NCI-H446 (cell line): ENCODE data around the gene KCNQ2.

ENCODE experiments used
- DNase-seq, 2 experiments: peaks; one replicate each; lab custom pipeline; 2025; lab: John Stamatoyannopoulos, UW

The KCNQ2 gene

DNA sequence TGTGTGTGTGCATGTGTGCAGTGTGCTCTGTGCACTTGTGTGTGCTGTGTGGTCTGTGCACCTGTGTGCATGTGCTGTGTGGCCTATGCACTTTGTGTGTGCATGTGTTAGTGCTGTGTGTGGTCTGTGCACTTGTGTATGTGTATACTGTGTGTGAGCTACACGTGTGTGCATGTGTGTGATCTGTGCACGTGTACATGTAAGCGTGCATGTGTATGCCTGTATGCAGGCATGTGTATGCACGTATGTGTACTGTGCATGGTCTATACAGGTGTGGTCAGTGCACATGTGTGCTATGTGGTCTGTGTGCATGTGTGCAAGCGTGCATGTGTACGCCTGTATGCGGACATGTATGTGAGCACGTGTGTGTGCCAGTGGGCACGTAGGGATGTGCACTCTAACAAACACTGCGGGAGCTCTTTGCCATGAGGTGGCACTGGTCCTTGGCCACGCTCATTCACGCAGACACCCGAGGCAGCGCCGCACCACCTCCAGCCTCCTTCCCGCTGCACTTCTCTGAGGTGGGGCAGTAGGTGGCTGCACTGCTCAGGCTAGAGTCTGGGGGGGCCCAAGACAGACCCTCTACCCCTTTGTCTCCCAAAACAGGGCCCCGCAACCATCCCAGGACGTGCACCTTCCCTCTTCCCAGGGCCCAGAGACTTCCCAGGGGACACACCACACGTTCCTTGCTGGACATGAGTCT, 68.9 kb downstream of the KCNQ2 start:
- DNase-seq: no peak

DNA sequence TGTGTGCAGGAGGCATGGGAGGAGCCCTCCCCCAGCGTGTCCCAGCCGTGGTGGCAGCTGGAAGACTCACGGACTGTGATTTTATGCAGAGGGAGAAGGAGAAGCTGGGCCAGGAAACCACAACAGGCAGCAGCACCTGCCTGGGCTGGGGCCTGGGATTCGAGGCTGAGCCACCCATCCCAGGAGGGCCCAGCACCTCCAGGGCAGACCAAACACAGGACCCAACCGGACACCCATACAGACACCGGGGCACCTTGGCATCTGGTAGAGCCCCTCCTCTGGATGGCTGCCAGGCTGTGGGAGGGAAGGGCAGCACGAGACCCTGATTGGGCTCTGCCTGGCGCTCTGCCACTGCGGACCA, 69.6 kb downstream of the KCNQ2 start:
- DNase-seq: no peak

DNA sequence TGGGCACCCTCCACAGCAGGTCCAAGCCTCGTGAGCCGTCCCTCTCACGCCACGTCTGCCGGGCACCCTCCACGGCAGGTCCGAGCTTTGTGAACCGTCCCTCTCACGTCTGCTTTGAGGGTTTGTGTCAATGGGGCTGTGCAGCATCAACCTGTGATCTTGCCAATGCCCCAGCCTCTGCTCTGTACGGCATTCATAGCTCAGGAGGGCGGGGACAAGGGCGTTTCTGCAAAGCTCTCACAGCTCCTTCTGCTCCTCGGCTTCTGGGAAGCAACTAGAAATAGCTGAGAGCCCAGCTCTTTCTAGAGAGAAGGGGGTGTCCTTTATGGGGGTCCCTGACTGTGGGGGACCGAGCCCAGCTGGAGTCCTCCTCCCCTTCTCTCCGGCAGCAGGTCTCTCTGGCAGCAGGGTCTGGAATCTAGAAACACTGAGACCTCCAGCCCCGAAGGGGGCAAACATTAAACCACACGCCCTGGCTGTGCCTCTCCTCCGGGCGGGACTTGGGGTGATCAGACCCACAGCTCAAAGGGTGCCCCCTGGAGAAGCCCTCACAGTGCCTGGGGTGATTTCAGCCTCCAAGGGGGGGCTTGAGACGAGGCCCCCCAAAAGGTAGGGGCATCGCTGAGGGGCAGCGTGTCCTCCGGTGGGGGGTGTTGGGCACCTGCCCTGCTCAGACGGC, 70.1 kb downstream of the KCNQ2 start:
- DNase-seq: no peak

DNA sequence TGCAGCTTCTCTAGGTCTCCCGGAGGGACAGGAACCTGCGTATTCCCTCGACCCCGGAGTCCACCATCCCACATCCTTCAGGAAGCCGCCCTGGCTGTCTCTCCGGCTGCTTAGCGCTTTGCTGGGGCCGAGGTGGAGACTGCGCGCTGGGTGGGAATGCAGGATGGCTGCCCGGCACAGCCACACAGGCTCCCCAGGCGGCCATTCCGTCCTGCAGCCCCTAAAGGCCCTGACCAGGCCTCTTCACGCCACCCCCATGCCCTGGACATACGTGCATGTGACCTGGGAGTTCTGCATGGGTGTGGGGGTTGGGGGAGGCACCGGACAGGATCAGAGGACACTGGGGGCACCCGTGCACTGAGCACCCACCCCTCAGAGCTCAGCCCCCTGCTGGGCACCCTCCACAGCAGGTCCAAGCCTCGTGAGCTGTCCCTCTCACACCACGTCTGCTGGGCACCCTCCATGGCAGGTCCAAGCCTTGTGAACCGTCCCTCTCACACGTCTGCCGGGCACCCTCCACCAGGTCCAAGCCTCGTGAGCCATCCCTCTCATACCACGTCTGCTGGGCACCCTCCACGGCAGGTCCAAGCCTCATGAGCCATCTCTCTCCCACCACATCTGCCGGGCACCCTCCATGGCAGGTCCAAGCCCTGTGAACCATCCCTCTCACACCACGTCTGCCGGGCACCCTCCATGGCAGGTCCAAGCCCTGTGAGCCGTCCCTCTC, 70.9 kb downstream of the KCNQ2 start:
- no peak for DNase-seq

DNA sequence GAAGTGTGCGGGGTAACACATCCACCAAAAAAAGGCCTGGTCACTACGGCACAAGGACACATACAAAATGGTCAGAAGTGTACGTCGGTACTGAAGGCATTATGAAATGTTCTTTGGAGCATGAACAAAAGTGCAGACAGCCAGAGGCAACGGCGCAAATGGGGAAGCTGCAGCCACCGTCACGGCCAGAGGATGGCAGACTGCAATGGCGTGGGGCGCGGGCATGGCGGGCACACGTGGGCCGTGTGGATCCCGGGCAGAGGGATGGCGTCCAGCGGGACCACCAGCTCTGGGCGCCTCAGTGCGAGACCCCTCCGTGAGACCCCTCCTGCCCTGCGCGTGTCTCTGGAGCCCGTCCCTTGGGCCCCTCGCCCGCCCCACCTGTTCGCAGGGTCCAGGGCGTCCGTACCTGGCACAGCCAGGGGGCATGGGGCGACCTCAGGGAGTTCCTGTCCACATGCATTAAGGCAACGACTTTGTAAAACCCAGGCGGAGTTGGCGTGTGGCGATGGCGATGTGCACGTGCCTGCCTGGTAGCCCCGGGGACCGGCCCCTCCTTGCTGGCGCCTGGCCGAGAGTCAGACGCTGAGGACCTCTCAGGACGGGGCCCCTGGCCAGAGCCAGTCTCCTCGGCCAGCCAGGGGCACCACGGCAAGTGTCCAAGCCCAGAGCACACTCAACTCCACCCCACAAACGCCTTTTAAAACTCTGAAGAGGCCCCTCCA, 71.8 kb downstream of the KCNQ2 start:
- DNase-seq: no peak

DNA sequence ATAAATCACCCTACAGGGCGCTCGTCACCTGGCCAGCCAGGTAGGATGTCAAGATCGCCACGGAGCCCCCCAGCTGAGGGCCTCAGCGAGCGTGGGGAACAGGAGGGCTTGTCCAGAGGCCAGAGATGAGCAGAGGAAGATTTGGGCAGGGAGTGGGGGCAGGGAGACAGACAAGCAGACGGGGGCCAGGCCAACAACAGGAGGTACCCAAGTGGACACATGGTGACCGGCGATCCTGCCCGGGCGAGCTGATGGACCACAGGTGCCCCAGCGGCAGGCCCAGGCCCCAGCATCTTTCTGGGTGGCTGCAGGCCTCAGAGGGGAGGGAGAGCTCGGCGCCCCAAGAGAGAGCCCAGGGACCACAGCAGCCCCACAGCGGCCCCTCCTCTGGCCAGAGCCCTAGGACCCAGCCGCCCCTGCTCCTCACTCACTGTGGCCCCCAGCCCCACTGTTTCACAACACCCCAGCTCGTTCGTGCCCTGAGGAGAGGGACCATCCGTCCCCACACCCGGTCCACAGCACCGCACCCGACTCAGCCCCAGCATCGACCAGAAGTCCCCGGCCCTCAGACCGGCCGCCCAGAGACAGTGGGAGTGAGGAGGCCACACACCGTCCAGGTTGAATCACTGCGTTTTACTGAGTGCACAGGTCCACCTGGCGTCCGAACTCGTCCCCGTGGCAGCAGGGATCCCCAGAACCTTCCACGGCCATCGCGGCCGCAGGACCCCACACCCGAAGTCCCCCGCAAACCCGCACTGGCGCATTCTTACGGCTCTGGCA, 72.7 kb downstream of the KCNQ2 start:
- DNase-seq: no peak

DNA sequence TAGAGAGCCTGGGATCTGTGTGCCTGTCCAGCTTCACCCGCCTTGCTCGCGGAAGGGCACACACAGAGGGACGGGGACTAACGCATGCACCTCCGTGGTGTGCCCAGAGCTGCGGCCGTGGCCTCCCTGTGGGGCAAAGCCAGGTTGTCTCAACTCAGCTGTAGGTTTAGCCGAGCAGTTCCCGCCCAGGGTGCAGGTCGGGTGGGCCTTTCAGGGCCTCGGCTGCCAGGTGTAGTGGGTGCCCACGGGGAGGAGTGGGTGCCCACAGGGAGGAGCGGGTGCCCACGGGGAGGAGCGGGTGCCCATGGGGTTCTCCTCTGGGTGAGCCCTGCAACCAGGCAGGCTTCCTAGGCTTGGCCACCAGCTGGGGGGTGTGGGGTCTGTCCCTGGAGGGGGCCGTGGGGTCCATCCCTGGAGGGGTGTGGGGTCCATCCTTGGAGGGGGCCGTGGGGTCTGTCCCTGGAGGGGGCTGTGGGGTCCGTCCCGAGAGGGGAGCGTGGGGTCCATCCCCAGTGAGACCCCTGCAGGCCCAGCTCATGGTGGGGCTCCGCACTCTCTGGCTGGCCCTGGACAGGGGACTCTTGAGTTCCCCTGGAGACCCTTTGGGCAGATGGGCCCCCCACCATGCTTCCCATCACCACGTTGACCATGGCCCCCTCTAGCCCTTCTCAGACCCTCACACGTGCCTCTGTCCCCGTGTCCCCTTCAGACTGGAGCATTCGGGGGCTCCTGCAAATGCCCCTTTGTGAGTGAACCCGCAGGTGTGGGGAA, 73.5 kb downstream of the KCNQ2 start:
- DNase-seq: no peak

DNA sequence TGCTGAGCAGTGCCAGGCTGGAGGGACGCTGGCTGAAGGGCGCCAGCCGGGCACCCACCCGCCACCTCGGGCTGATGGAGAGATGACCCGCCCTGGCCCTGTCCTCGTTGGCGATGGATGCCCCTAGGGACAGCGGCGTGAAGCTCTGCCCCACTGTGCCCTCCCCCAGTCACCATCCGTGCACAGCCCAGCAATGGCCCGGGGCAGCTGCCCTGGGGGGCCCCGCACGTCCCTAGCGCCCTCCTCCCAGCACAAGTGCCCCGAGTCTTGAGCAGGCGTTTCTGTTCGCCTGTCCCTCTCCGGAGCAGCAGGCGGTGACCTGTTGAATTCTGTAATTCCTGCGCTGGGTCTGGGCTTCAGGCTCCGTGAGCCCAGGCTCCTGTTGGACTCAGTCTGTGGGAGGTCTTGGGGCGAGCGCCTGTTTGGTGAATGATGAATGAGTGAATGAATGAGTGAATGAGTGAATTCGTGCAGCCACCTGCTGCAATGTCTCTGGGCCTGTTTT, 74.5 kb downstream of the KCNQ2 start:
- no peak for DNase-seq

DNA sequence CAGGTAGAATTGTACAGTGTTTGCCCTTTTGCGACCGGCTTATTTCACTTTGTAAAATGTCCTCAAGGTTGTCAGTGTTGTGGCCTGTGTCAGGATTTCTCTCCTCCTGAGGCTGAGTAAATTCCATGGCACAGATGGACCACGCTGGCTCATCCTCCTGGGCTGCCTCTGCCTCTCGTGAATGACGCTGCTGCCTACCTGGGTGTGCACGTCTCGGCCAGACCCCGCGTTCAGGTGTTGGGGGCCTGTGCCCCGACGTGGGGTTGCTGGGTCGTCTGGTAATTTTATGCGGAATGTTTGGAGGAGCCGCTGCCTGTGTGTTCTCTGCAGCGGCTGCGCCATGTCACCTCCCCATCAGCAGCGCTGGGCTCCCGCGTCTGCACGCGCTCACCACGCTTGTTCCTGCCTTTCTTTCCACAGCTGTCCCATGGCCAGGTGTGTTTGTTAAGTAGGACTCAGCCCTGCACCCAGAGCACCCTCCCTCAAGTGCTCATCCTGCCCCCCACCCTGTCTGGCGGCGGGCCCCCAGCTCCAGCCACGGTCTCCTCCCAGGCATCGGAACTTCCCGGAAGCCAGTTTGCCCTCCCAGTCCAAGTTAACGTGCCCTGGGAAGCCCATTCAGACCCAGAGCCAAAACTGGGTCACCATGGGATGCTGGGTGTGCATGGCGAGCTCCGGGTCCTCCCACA, 75.2 kb downstream of the KCNQ2 start:
- no peak for DNase-seq

DNA sequence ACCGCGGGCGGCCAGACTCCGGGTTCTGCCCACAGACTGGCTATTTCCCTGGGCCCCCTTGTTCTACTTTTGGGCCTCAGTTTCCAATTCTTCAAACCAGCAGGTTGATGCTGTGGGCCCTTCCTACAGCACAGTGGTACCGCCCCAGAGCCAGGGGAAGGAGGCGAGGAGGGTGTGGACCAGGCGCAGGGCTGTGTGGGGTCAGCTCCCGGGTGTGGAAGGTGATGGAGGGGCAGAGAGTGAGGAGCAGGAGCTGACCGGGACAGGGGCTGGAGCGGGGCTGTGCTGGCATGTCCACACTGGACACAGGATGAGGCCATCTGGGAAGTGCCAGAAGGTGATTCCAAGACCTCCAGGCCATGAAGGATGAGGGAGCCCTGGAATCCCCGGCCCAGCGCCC, 76.2 kb downstream of the KCNQ2 start:
- DNase-seq: no peak

DNA sequence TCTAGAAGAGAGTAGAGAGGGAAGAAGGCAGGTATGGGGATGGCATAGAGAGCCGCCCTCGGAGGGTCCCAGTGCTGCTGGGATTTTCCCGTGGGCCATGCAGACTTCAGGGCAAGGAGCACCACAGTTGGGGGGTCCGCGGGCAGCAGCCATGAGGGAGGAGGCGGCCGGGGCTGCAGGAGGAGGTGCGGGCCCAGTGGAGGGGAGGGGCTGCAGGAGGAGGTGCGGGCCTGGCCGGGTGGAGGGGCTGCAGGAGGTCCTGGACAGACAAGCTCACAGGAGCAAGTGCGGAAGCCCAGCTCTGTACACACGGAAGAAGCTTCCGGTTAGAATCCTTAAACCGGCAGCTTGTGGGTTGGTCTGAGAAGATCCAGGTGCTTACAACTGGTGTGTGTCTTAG, 76.7 kb downstream of the KCNQ2 start:
- DNase-seq: no peak

DNA sequence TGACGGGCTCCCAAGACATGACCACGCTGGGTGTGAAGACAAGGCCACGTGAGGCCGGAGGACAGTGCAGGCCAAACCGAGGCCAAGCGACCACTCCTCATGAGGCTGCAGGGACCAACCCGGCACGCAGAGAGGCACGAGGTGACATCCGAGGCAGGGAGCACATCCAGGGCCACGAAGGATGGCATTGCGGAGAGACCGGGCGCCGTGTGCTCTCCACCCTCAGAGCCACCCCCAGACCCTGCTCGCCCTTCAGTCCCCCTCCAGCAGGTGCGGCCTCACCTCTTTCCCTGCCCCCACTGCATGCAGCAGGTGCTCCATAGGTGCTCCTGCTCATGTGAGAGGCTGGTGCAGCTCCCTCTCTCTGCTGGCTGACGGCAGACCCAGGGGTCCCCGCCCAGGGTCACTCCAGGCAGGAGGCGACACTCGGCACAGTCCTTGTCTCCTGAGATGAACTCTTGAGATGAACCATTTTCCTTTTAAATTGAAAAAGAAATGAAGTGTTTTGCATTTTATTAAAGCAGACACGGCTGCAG, 77.5 kb downstream of the KCNQ2 start:
- no peak for DNase-seq

DNA sequence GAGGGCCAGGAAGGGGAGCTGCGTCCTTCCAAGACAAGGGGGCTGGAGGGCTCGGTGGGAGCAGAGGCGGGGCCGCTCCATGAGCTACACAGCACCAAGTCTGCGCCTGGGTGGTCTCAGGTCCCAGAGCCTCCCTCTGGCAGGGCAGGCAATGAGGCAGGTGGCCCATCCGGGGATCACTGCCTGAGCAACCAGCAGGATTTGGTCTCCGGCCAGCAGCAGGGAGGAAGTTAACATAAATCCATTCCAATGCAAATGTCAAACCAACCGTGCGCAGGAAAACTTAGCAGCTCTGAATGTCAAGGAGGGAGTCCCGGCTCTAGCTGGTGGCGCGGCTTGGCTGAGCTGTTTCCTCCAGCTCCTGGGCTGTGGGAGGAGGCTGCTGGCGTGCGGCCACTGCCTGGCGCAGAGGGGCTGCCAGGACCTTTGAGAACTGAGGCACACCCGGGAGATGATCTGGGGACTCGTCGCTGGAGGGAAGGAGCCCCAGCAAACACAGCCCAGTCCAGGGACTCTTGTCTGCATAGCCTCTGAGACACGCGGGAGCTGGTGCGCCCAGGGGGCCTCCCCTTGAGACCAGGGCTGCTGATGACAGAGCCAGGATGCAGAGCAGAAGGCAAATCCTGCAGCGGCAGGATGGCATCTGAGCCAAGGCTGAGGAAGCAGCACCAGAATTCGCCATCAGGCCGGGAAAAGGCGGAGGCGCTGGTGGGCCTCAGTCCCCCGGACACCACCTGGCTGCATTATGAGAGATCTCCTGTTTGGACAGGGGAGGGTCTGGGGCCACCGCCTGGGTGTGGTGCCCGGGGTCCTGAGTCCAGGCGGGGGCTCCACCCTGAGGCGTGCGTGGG, 78.2 kb downstream of the KCNQ2 start:
- peak; percentile 84 to 92 for DNase-seq

DNA sequence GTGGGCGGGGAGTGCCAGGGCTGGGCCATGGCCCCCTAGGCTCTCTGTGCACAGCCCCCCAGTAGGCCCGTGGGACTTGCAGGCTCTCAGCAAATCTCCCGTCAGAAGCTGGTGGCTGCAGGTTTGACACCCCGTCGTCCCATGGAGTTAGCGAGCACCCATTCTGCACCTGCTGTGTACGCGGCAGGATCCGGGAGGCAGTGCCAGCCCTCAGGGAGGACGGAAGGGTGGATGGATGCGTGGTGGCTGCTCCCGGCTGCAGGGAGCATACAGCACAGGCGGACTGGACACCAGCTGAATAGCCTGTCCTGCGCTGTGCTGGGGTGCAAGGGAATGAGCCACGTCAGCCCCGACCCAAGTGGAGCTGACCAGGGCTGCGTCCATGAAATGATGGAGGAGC, 78.9 kb downstream of the KCNQ2 start:
- DNase-seq: no peak

DNA sequence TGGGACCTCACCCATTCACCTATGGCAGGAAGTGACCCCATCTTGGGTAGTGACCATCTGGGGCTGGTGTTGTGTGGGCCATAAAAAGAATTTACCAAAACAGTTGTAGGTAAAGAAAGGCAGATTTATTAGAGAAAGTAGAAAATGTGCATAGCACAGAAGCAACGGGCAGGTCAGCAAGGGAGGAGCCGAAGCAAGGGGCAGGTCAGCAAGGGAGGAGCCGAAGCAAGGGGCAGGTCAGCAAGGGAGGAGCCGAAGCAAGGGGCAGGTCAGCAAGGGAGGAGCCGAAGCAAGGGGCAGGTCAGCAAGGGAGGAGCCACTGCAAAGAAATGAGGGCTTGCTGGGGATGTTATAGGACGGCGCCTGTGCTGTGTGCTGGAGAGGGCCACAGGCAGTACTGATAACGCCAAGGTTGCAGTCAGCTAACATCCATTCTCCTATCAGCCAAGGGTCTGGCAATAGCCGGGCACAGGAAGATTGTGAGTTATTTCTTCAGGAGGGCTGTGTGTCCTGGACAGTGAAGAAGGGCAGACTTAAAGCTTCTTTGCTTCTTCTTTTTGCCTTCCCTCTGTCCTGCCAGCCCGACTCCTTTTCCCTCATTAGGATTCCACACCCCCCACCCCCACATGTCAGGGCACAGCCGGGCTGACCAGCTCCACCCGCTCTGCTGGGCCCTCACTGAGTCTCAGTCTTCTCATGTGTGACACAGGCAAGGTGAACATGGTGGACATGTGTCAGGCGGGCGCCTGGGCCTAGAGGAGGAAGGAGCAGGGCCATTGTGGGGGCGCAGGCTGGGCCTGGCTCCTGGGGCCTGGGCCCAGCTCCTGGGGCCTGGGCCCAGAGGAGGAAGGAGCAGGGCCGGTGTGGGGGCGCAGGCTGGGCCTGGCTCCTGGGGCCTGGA, 79.7 kb downstream of the KCNQ2 start:
- DNase-seq: no peak

DNA sequence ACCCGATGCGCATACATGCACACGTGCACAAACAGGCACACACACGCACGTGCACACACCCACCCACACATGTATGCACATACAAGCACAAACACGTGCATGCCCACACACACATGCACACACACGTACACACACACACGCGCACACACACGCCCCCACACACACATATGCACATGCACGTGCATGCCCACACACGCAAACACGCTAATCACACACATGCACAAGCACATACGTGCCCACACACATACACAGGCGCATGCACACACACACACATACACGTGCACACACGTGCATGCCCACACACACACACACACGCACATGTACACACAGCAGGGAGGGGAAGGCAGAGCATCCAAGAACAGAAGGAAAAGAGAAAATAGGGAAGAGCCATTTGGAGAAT, 84.5 kb downstream of the KCNQ2 start:
- DNase-seq: no peak

DNA sequence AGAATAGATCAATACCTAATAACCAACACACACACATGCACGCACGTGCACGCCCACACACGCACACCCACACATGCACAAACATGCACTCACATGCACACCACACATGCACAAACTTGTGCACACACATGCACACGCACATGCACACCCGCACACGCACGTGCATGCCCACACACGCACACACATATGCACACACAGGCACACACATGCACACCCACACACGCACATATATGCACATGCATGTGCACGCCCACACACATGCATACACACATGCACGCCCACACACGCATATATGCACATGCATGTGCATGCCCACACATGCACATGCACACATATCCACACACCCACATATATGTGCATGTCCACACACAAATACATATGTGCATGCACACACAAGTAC, 85.1 kb downstream of the KCNQ2 start:
- DNase-seq: no peak

DNA sequence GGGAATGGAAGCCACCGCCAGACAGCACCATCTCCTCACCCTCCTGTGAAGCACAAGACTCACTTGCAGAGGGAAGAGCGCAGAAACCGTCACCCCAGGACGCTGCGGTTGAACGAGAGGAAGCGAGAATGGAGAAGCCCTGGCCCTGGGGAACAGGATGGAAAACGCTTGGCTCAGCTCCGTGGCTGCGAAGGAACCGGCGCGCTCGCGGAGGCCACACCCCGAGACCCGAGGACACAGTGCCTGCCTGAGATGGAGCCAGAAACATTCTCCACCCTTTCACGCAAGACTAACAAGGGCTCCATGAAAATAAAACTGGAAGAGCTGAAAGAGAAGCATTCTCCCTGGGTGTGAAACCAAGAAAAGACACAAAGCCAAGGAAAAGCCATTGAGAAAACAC, 86.0 kb downstream of the KCNQ2 start:
- no peak for DNase-seq
